HuH-7 (cell line): Measurements from ENCODE around the gene SOAT1.
"Not testable (repeated sequence)": the region's sequence is repeated elsewhere in the genome, so short reads cannot be mapped to it uniquely, and the experiment has no call there.

Experiments used
- DNase-seq: peaks from one replicate; pipeline ENCODE4 v3.0.0; 2011; ENCODE audit warnings: low spot score

The SOAT1 gene

GRCh38 chr1:179353546-179353945 lies 59.9 kb downstream of the SOAT1 start:
- no peak for DNase-seq

- not testable (repeated sequence) for DNase-seq
These were observed 68.0 kb downstream of the SOAT1 start for GRCh38 chr1:179361631-179362030.

- DNase-seq: peak; percentile 76
These were observed 71.9 kb downstream of the SOAT1 start, which contains the start of gene AXDND1 for GRCh38 chr1:179365342-179366092. AXDND1 (plus strand) TSS chr1:179365971; CDS start chr1:179366510, 539 bp downstream.

- peak; percentile 19 for DNase-seq
These were observed 72.7 kb downstream of the SOAT1 start for GRCh38 chr1:179366093-179366800.

- DNase-seq: peak; percentile 51
These were observed 76.2 kb downstream of the SOAT1 start for GRCh38 chr1:179369751-179370341.

- no peak for DNase-seq
These were observed 78.6 kb downstream of the SOAT1 start for GRCh38 chr1:179372160-179372559.

- DNase-seq: no peak
These were observed 82.6 kb downstream of the SOAT1 start for GRCh38 chr1:179376223-179376622.

- DNase-seq: no peak
These were observed 86.7 kb downstream of the SOAT1 start for GRCh38 chr1:179380299-179380698.

- DNase-seq: no peak
These were observed 90.4 kb downstream of the SOAT1 start for GRCh38 chr1:179384027-179384426.

- no peak for DNase-seq
These were observed 91.9 kb downstream of the SOAT1 start for GRCh38 chr1:179385510-179385909.

GRCh38 chr1:179393721-179394120 lies 100.1 kb downstream of the SOAT1 start:
- no peak for DNase-seq

GRCh38 chr1:179399399-179399798 lies 105.8 kb downstream of the SOAT1 start:
- DNase-seq: not testable (repeated sequence)
